Neural cell (in vitro differentiated cells): ENCODE measurements around the gene RNF113B. TPM values are rescaled to one million over a fixed set of nuclear protein-coding genes. Genes with fewer than 3 reads are reported as not detected.

Experiments used
- H2AFZ ChIP-seq: fragments of 200-600, 300-800 bp; sonication (generic), shearing (Covaris generic); 2 replicates; pipeline ENCODE4 v1.6.0; 2014; ENCODE audit warnings: low read depth, mild to moderate bottlenecking, antibody characterized with exemption, low read length, moderate library complexity
- H3F3A ChIP-seq: fragments of 200-600 bp; shearing (Covaris generic); 2 replicates; pipeline ENCODE4 v1.6.1; 2016; ENCODE audit warnings: mild to moderate bottlenecking, moderate library complexity, mixed read lengths, antibody characterized with exemption, low read length; ENCODE audit not compliant: insufficient read depth, poor library complexity, severe bottlenecking
- H3K27ac ChIP-seq: fragments of 200-600, 300-800 bp; sonication (generic), shearing (Covaris generic); 2 replicates; pipeline ENCODE4 v1.5.1; 2014; ENCODE audit warnings: mild to moderate bottlenecking, low read length, moderate library complexity
- H3K27me3 ChIP-seq: fragments of 300-800, 200-600 bp; sonication (generic), shearing (Covaris generic); 2 replicates; pipeline ENCODE4 v1.6.0; 2014; ENCODE audit warnings: mild to moderate bottlenecking, low read depth, low read length, moderate library complexity; ENCODE audit not compliant: insufficient read depth
- H3K36me3 ChIP-seq: fragments of 300-800, 200-600 bp; sonication (generic), shearing (Covaris generic); 2 replicates; pipeline ENCODE4 v1.5.1; 2014; ENCODE audit warnings: mild to moderate bottlenecking, antibody characterized with exemption, low read length, moderate library complexity; ENCODE audit not compliant: insufficient read depth
- H3K4me2 ChIP-seq: fragments of 300-800, 200-600 bp; sonication (generic), shearing (Covaris generic); 2 replicates; pipeline ENCODE4 v1.6.0; 2014; ENCODE audit warnings: mild to moderate bottlenecking, low read length
- H3K4me3 ChIP-seq: fragments of 300-800, 200-600 bp; sonication (generic), shearing (Covaris generic); 2 replicates; pipeline ENCODE4 v1.5.1; 2014; ENCODE audit warnings: mild to moderate bottlenecking, low read length, moderate library complexity
- H3K79me2 ChIP-seq: fragments of 200-600 bp; shearing (Covaris generic); replicated peaks from 2 replicates; pipeline ENCODE4 v1.6.0; 2014; ENCODE audit warnings: mild to moderate bottlenecking, low read length, moderate library complexity; ENCODE audit not compliant: insufficient read depth
- H3K9ac ChIP-seq: fragments of 300-800, 200-600 bp; sonication (generic), shearing (Covaris generic); 2 replicates; pipeline ENCODE4 v1.6.1; 2016; ENCODE audit warnings: mild to moderate bottlenecking, low read length, mixed read lengths
- H3K9me2 ChIP-seq: fragments of 200-600 bp; shearing (Covaris generic); 2 replicates; pipeline ENCODE4 v1.6.1; 2016; ENCODE audit warnings: mild to moderate bottlenecking, low read length, mixed read lengths; ENCODE audit not compliant: insufficient read depth
- H3K9me3 ChIP-seq: fragments of 200-600, 300-800 bp; sonication (generic), shearing (Covaris generic); 2 replicates; pipeline ENCODE4 v1.6.1; 2016; ENCODE audit warnings: mild to moderate bottlenecking, mixed run types, low read length, moderate library complexity, mixed read lengths
- H4K20me1 ChIP-seq: fragments of 200-600 bp; shearing (Covaris generic); 2 replicates; pipeline ENCODE4 v1.6.1; 2016; ENCODE audit warnings: mild to moderate bottlenecking, mixed run types; ENCODE audit not compliant: insufficient read depth
- EP300 ChIP-seq: fragments of 450-650 bp; conservative IDR thresholded peaks from 2 replicates; pipeline ENCODE4 v1.6.1; 2014; ENCODE audit warnings: antibody characterized with exemption, mild to moderate bottlenecking, moderate library complexity; ENCODE audit not compliant: poor library complexity, severe bottlenecking
- EZH2 ChIP-seq: fragments of 200-600, 300-800 bp; shearing (Covaris generic), sonication (generic); IDR thresholded peaks from 2 replicates; pipeline ENCODE4 v1.6.1; 2014; ENCODE audit warnings: antibody characterized with exemption, low read length, borderline replicate concordance, mild to moderate bottlenecking; ENCODE audit not compliant: insufficient read depth, poor library complexity, severe bottlenecking
- MXI1 ChIP-seq: fragments of 450-650 bp; conservative IDR thresholded peaks from 2 replicates; pipeline ENCODE4 v1.6.1; 2014; ENCODE audit warnings: antibody characterized with exemption, mild to moderate bottlenecking; ENCODE audit not compliant: poor library complexity, severe bottlenecking
- POLR2AphosphoS5 ChIP-seq: IDR thresholded peaks from 2 replicates; pipeline ENCODE4 v1.6.1; 2012
- RAD21 ChIP-seq: fragments of 450-650 bp; conservative IDR thresholded peaks from 2 replicates; pipeline ENCODE4 v1.6.1; 2014; ENCODE audit warnings: antibody characterized with exemption, mild to moderate bottlenecking, moderate library complexity
- SMC3 ChIP-seq: fragments of 450-650 bp; conservative IDR thresholded peaks from 2 replicates; pipeline ENCODE4 v1.6.1; 2014; ENCODE audit warnings: antibody characterized with exemption, mild to moderate bottlenecking, moderate library complexity; ENCODE audit not compliant: poor library complexity
- TAF1 ChIP-seq: IDR thresholded peaks from 2 replicates; pipeline ENCODE4 v1.6.1; 2012; ENCODE audit warnings: low read depth
- polyA plus RNA-seq: library from polyadenylated mRNA; depleted of rRNA; stranded (reverse); fragments of >200 nt; gene quantifications from 2 replicates; pipeline ENCODE4 v1.2.3, GENCODE V29; 2014
- TF ChIP-seq, protein P1 (sequence below): fragments of 450-650 bp; IDR thresholded peaks from 2 replicates; pipeline ENCODE4 v1.5.1; 2014; ENCODE audit warnings: antibody characterized with exemption, mild to moderate bottlenecking, moderate library complexity; ENCODE audit not compliant: poor library complexity, severe bottlenecking
- TF ChIP-seq, protein P2 (sequence below): IDR thresholded peaks from 2 replicates; pipeline ENCODE4 v1.6.1; 2012; ENCODE audit warnings: borderline replicate concordance

Gene RNF113B
- polyA plus RNA-seq, 1 donor from 2014 or later, result not detected

DNA sequence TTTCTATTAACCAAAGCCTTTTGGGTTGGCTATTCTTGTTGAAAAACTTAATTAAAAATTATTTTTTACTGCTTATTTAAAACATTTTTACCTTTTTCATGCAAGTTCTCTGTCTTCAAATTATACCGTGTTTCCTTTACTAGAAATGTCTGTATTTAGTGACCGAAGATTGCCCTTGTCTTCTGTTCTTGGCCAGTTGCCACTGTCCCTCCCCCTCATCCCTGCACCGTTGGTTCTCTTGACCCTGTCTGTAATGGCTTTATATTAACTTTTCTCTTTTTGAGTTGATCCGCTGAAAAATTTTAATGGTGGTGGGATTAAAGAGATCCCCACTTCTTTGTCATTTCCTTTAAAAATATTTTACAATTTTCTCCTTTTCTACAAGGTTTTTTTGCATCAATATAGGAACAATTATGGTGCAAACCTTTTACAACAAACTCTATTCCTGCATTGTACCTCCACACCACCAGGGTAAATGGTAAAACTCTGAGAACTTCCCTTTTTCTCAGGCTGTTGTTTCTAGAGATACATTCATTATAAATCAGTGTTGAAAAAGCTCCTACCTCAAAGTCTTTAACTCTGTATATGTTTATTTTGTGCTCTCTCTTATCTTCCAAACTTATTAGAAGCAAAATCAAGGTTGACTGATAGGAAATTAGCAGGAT lies 12.9 kb upstream of the RNF113B start:
- TF ChIP-seq, protein P1, sequence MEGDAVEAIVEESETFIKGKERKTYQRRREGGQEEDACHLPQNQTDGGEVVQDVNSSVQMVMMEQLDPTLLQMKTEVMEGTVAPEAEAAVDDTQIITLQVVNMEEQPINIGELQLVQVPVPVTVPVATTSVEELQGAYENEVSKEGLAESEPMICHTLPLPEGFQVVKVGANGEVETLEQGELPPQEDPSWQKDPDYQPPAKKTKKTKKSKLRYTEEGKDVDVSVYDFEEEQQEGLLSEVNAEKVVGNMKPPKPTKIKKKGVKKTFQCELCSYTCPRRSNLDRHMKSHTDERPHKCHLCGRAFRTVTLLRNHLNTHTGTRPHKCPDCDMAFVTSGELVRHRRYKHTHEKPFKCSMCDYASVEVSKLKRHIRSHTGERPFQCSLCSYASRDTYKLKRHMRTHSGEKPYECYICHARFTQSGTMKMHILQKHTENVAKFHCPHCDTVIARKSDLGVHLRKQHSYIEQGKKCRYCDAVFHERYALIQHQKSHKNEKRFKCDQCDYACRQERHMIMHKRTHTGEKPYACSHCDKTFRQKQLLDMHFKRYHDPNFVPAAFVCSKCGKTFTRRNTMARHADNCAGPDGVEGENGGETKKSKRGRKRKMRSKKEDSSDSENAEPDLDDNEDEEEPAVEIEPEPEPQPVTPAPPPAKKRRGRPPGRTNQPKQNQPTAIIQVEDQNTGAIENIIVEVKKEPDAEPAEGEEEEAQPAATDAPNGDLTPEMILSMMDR, result no peak
- TF ChIP-seq SMC3, result no peak
- TF ChIP-seq MXI1, result no peak
- no peak for TF ChIP-seq EZH2
- no peak for TF ChIP-seq TAF1
- Histone ChIP-seq H4K20me1 (no peaks in the 10 kb centered on the region), H3K79me2 (peaks cover 47% of the 10 kb centered on the region), H3K27me3 (no peaks in the 10 kb centered on the region), H3K9ac (no peak overlapping the region), H3K36me3 (no peaks in the 10 kb centered on the region), H3K4me2 (no peak overlapping the region), H2AFZ (no peak overlapping the region), H3F3A (no peaks in the 10 kb centered on the region), H3K9me3 (no peaks in the 10 kb centered on the region), H3K27ac (no peak overlapping the region), H3K9me2 (no peaks in the 10 kb centered on the region), H3K4me3 (no peak overlapping the region)

DNA sequence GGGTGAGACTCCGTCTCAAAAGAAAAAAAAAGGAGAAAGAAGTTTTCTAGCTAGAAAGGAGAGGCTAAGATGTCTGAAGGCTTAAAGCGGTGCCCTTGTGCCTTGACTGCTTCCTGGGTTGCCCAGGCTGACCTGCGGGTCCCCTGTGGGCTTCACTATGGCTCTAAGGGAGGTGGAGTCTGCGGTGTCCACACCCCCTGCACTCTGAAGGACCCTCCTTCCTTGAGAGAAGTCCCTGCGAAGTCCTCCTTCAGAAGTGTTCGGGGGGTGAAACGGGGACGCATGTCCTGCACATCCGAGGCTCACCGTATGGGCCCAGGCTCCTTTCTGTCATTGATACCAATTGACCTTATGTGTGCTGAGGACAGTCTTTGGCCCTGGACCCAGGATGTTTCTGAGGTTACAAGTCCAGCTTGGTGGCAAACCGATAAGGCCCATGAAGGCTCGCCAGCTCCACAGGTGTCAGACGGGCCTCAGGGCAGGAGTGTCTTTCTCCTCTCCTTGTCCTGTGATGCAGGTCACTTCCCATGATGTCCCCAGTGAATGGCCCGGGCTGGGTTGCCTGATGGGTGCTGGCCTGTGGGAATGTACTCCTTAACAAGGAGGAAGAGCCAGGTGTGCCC lies 11.6 kb upstream of the RNF113B start:
- no peak overlapping the region for H3K4me3 ChIP-seq
- H3K36me3 ChIP-seq, result no peaks in the 10 kb centered on the region
- no peak for TF ChIP-seq POLR2AphosphoS5
- no peak for TF ChIP-seq SMC3
- TF ChIP-seq, protein P1, result no peak
- TF ChIP-seq TAF1, result no peak
- TF ChIP-seq, protein P2, sequence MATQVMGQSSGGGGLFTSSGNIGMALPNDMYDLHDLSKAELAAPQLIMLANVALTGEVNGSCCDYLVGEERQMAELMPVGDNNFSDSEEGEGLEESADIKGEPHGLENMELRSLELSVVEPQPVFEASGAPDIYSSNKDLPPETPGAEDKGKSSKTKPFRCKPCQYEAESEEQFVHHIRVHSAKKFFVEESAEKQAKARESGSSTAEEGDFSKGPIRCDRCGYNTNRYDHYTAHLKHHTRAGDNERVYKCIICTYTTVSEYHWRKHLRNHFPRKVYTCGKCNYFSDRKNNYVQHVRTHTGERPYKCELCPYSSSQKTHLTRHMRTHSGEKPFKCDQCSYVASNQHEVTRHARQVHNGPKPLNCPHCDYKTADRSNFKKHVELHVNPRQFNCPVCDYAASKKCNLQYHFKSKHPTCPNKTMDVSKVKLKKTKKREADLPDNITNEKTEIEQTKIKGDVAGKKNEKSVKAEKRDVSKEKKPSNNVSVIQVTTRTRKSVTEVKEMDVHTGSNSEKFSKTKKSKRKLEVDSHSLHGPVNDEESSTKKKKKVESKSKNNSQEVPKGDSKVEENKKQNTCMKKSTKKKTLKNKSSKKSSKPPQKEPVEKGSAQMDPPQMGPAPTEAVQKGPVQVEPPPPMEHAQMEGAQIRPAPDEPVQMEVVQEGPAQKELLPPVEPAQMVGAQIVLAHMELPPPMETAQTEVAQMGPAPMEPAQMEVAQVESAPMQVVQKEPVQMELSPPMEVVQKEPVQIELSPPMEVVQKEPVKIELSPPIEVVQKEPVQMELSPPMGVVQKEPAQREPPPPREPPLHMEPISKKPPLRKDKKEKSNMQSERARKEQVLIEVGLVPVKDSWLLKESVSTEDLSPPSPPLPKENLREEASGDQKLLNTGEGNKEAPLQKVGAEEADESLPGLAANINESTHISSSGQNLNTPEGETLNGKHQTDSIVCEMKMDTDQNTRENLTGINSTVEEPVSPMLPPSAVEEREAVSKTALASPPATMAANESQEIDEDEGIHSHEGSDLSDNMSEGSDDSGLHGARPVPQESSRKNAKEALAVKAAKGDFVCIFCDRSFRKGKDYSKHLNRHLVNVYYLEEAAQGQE, result no peak
- TF ChIP-seq EP300, result no peak
- no peak for TF ChIP-seq MXI1
- TF ChIP-seq EZH2, result no peak
- no peak for TF ChIP-seq RAD21
- no peaks in the 10 kb centered on the region for H3K27me3 ChIP-seq
- no peak overlapping the region for H3K27ac ChIP-seq
- H3K4me2 ChIP-seq, result no peak overlapping the region
- H3K9me3 ChIP-seq, result no peaks in the 10 kb centered on the region
- no peaks in the 10 kb centered on the region for H3F3A ChIP-seq
- peaks cover 51% of the 10 kb centered on the region for H3K79me2 ChIP-seq
- H3K9ac ChIP-seq, result no peak overlapping the region
- no peak overlapping the region for H2AFZ ChIP-seq
- H4K20me1 ChIP-seq, result no peaks in the 10 kb centered on the region
- H3K9me2 ChIP-seq, result no peaks in the 10 kb centered on the region
